MM.1S (cell line): ENCODE measurements around the gene FAM107B.

Experiments used
- DNase-seq: peaks from one replicate; pipeline ENCODE4 v3.0.0-alpha.2; 2015
- H2AFZ ChIP-seq: fragments of 300-600 bp; sonication (generic); 2 replicates; pipeline ENCODE4 v1.6.0; 2016; ENCODE audit warnings: antibody characterized with exemption, low read length
- H3F3A ChIP-seq: fragments of 300-600 bp; sonication (generic); 2 replicates; pipeline ENCODE4 v1.6.1; 2016; ENCODE audit warnings: mild to moderate bottlenecking, antibody characterized with exemption, low read length, moderate library complexity, mixed read lengths; ENCODE audit not compliant: insufficient read depth
- H3K27ac ChIP-seq: fragments of 300-600 bp; sonication (generic); 2 replicates; pipeline ENCODE4 v1.5.1; 2016; ENCODE audit warnings: mild to moderate bottlenecking, low read length
- H3K27me3 ChIP-seq: fragments of 300-600 bp; sonication (generic); replicated peaks from 2 replicates; pipeline ENCODE4 v1.6.0; 2016; ENCODE audit warnings: low read length; ENCODE audit not compliant: insufficient read depth
- H3K36me3 ChIP-seq: fragments of 300-600 bp; sonication (generic); replicated peaks from 2 replicates; pipeline ENCODE4 v1.6.1; 2016; ENCODE audit warnings: mild to moderate bottlenecking, low read length, mixed read lengths; ENCODE audit not compliant: insufficient read depth
- H3K4me1 ChIP-seq: fragments of 300-600 bp; sonication (generic); 2 replicates; pipeline ENCODE4 v1.6.1; 2016; ENCODE audit warnings: low read length, mixed read lengths
- H3K4me2 ChIP-seq: fragments of 300-600 bp; sonication (generic); 2 replicates; pipeline ENCODE4 v1.6.0; 2016; ENCODE audit warnings: low read depth, low read length
- H3K4me3 ChIP-seq: fragments of 300-600 bp; sonication (generic); 2 replicates; pipeline ENCODE4 v1.5.1; 2016; ENCODE audit warnings: low read length, mixed read lengths
- H3K79me2 ChIP-seq: fragments of 300-600 bp; sonication (generic); 2 replicates; pipeline ENCODE4 v1.6.1; 2016; ENCODE audit warnings: mixed run types, low read length, mixed read lengths
- H3K9ac ChIP-seq: fragments of 300-600 bp; sonication (generic); 2 replicates; pipeline ENCODE4 v1.6.1; 2016; ENCODE audit warnings: low read length, mixed read lengths
- H3K9me2 ChIP-seq: fragments of 300-600 bp; sonication (generic); replicated peaks from 2 replicates; pipeline ENCODE4 v1.6.1; 2016; ENCODE audit warnings: mild to moderate bottlenecking, low read length, mixed read lengths; ENCODE audit not compliant: insufficient read depth
- H3K9me3 ChIP-seq: fragments of 300-600 bp; sonication (generic); replicated peaks from 2 replicates; pipeline ENCODE4 v1.6.1; 2016; ENCODE audit warnings: mild to moderate bottlenecking, low read length, mixed read lengths; ENCODE audit not compliant: insufficient read depth
- H4K20me1 ChIP-seq: fragments of 300-600 bp; sonication (generic); 2 replicates; pipeline ENCODE4 v1.6.1; 2016; ENCODE audit warnings: mild to moderate bottlenecking, low read length, moderate library complexity, mixed read lengths; ENCODE audit not compliant: insufficient read depth
- CTCF ChIP-seq: fragments of 300-600 bp; sonication (generic); IDR thresholded peaks from 2 replicates; pipeline ENCODE4 v1.5.1; 2016; ENCODE audit warnings: antibody characterized with exemption, low read length, mixed read lengths
- EZH2 ChIP-seq: fragments of 300-600 bp; sonication (generic); optimal IDR thresholded peaks from 2 replicates; pipeline ENCODE3; 2017; ENCODE audit warnings: low read depth, mild to moderate bottlenecking, antibody characterized with exemption, low read length, mixed read lengths
- EZH2phosphoT487 ChIP-seq: fragments of 300-600 bp; sonication (generic); IDR thresholded peaks from 2 replicates; pipeline ENCODE4 v1.6.1; 2018; ENCODE audit warnings: antibody characterized with exemption, low read length

Gene FAM107B

GRCh38 chr10:14758451-14758850 lies 16.2 kb downstream of the FAM107B start:
- TF ChIP-seq CTCF (no peak), EZH2phosphoT487 (no peak), EZH2 (no peak)
- H3K9me3 ChIP-seq = no peaks in the 10 kb centered on the region
- no peak for DNase-seq
- no peak overlapping the region for H3K27ac ChIP-seq
- H3K4me2 ChIP-seq = no peak overlapping the region
- H3K79me2 ChIP-seq = no peaks in the 10 kb centered on the region
- no peak overlapping the region for H2AFZ ChIP-seq
- no peak overlapping the region for H3K4me3 ChIP-seq
- no peaks in the 10 kb centered on the region for H3K4me1 ChIP-seq
- H3F3A ChIP-seq = no peaks in the 10 kb centered on the region
- H3K27me3 ChIP-seq = no peaks in the 10 kb centered on the region
- no peaks in the 10 kb centered on the region for H3K36me3 ChIP-seq
- no peaks in the 10 kb centered on the region for H4K20me1 ChIP-seq
- no peaks in the 10 kb centered on the region for H3K9me2 ChIP-seq
- no peak overlapping the region for H3K9ac ChIP-seq

GRCh38 chr10:14757986-14758385 lies 16.7 kb downstream of the FAM107B start:
- TF ChIP-seq CTCF (no peak), EZH2 (no peak), EZH2phosphoT487 (no peak)
- Histone ChIP-seq H3K36me3 (no peaks in the 10 kb centered on the region), H3K27me3 (no peaks in the 10 kb centered on the region), H3K4me1 (no peaks in the 10 kb centered on the region), H3K4me3 (no peak overlapping the region), H3K9me2 (no peaks in the 10 kb centered on the region), H3K4me2 (no peak overlapping the region), H3K9me3 (no peaks in the 10 kb centered on the region), H3K9ac (no peak overlapping the region), H4K20me1 (no peaks in the 10 kb centered on the region), H3K27ac (no peak overlapping the region), H3F3A (no peaks in the 10 kb centered on the region), H2AFZ (no peak overlapping the region), H3K79me2 (no peaks in the 10 kb centered on the region)
- no peak for DNase-seq

- H3K27me3 ChIP-seq = no peaks in the 10 kb centered on the region
- H3K9me3 ChIP-seq = no peaks in the 10 kb centered on the region
- TF ChIP-seq EZH2phosphoT487 (no peak), CTCF (no peak), EZH2 (no peak)
- H3K36me3 ChIP-seq = no peaks in the 10 kb centered on the region
- no peak for DNase-seq
- no peaks in the 10 kb centered on the region for H3K4me1 ChIP-seq
- no peak overlapping the region for H3K4me3 ChIP-seq
- no peak overlapping the region for H3K27ac ChIP-seq
- H2AFZ ChIP-seq = no peak overlapping the region
- H3K9ac ChIP-seq = no peak overlapping the region
- H3K4me2 ChIP-seq = no peak overlapping the region
- no peaks in the 10 kb centered on the region for H4K20me1 ChIP-seq
- H3F3A ChIP-seq = no peaks in the 10 kb centered on the region
- no peaks in the 10 kb centered on the region for H3K79me2 ChIP-seq
- H3K9me2 ChIP-seq = no peaks in the 10 kb centered on the region
Observed at GRCh38 chr10:14757394-14757793, 17.3 kb downstream of the FAM107B start.
